ENCODE results near the gene SMAD7.

- TF ChIP-seq POLR2AphosphoS5 (IDR thresholded peaks at IDR 0.05; ENCODE audit: insufficient read depth in 1 of 2, low read depth in 1 of 2), result no peak
- TF ChIP-seq, protein P1, sequence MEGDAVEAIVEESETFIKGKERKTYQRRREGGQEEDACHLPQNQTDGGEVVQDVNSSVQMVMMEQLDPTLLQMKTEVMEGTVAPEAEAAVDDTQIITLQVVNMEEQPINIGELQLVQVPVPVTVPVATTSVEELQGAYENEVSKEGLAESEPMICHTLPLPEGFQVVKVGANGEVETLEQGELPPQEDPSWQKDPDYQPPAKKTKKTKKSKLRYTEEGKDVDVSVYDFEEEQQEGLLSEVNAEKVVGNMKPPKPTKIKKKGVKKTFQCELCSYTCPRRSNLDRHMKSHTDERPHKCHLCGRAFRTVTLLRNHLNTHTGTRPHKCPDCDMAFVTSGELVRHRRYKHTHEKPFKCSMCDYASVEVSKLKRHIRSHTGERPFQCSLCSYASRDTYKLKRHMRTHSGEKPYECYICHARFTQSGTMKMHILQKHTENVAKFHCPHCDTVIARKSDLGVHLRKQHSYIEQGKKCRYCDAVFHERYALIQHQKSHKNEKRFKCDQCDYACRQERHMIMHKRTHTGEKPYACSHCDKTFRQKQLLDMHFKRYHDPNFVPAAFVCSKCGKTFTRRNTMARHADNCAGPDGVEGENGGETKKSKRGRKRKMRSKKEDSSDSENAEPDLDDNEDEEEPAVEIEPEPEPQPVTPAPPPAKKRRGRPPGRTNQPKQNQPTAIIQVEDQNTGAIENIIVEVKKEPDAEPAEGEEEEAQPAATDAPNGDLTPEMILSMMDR (IDR thresholded peaks at IDR 0.05), result no peak
These were observed 29.5 kb upstream of the SMAD7 start for GRCh38 chr18:48979944-48980890.

Measured in vagina (tissue), 2 donors.